H9 (cell line): ENCODE results near the gene NDST1. TPM values are rescaled to one million over a fixed set of nuclear protein-coding genes. Genes with fewer than 3 reads are reported as not detected.

ENCODE experiments used
- DNase-seq: peaks from one replicate; pipeline ENCODE4 v3.0.0-alpha.2; 2017
- H2AFZ ChIP-seq: one replicate; pipeline ENCODE4 v1.6.1; 2013; ENCODE audit warnings: mild to moderate bottlenecking, low read length, control low read depth, moderate library complexity
- H2AK5ac ChIP-seq: 2 replicates; pipeline ENCODE4 v1.6.1; 2013; ENCODE audit warnings: low read length, control low read depth, mixed read lengths; ENCODE audit not compliant: insufficient read length
- H2BK120ac ChIP-seq: one replicate; pipeline ENCODE4 v1.6.1; 2013; ENCODE audit warnings: low read depth, mild to moderate bottlenecking, low read length, control low read depth, inconsistent platforms; ENCODE audit not compliant: poor library complexity, severe bottlenecking
- H2BK12ac ChIP-seq: 2 replicates; pipeline ENCODE4 v1.6.1; 2013; ENCODE audit warnings: low read length, control low read depth, mixed read lengths, low read depth; ENCODE audit not compliant: insufficient read length
- H2BK15ac ChIP-seq: 2 replicates; pipeline ENCODE4 v1.6.1; 2013; ENCODE audit warnings: low read depth, low read length, control low read depth
- H2BK20ac ChIP-seq: one replicate; pipeline ENCODE4 v1.6.1; 2013; ENCODE audit warnings: low read depth, mild to moderate bottlenecking, low read length, control low read depth, inconsistent platforms; ENCODE audit not compliant: poor library complexity, severe bottlenecking
- H2BK5ac ChIP-seq: 2 replicates; pipeline ENCODE4 v1.6.1; 2013; ENCODE audit warnings: low read length, control low read depth, mixed read lengths; ENCODE audit not compliant: insufficient read length
- H3K14ac ChIP-seq: 2 replicates; pipeline ENCODE4 v1.6.1; 2013; ENCODE audit warnings: low read length, control low read depth; ENCODE audit not compliant: insufficient read depth
- H3K18ac ChIP-seq: 2 replicates; pipeline ENCODE4 v1.6.1; 2013; ENCODE audit warnings: low read depth, mild to moderate bottlenecking, mixed read lengths, low read length, control low read depth; ENCODE audit not compliant: insufficient read length
- H3K23ac ChIP-seq: 2 replicates; pipeline ENCODE4 v1.6.1; 2013; ENCODE audit warnings: low read length, control low read depth, mixed read lengths, low read depth; ENCODE audit not compliant: insufficient read length
- H3K23me2 ChIP-seq: 2 replicates; pipeline ENCODE4 v1.6.1; 2013; ENCODE audit warnings: low read depth, mild to moderate bottlenecking, mixed read lengths, low read length, control low read depth; ENCODE audit not compliant: insufficient read length, poor library complexity, severe bottlenecking
- H3K27ac ChIP-seq: 2 replicates; pipeline ENCODE4 v1.5.1; 2013; ENCODE audit warnings: low read length, control low read depth, mixed read lengths, low read depth; ENCODE audit not compliant: insufficient read length
- H3K27me3 ChIP-seq: 2 replicates; pipeline ENCODE4 v1.6.1; 2013; ENCODE audit warnings: low read length, control low read depth, inconsistent platforms; ENCODE audit not compliant: insufficient read depth
- H3K4ac ChIP-seq: 2 replicates; pipeline ENCODE4 v1.6.1; 2013; ENCODE audit warnings: low read depth, mild to moderate bottlenecking, control low read depth, inconsistent platforms, low read length, moderate library complexity
- H3K4me1 ChIP-seq: 2 replicates; pipeline ENCODE4 v1.6.1; 2013; ENCODE audit warnings: low read length, control low read depth, inconsistent platforms; ENCODE audit not compliant: insufficient read depth
- H3K4me2 ChIP-seq: 2 replicates; pipeline ENCODE4 v1.6.1; 2013; ENCODE audit warnings: low read length, control low read depth, mixed read lengths; ENCODE audit not compliant: insufficient read length, insufficient read depth
- H3K56ac ChIP-seq: 2 replicates; pipeline ENCODE4 v1.6.1; 2013; ENCODE audit warnings: low read depth, mild to moderate bottlenecking, mixed read lengths, low read length, control low read depth; ENCODE audit not compliant: insufficient read length
- H3K79me1 ChIP-seq: 2 replicates; pipeline ENCODE4 v1.6.1; 2013; ENCODE audit warnings: low read depth, mild to moderate bottlenecking, moderate library complexity, low read length, control low read depth, inconsistent platforms; ENCODE audit not compliant: insufficient read depth, poor library complexity, severe bottlenecking
- H3K79me2 ChIP-seq: 2 replicates; pipeline ENCODE4 v1.6.1; 2013; ENCODE audit warnings: low read length, control low read depth, inconsistent platforms; ENCODE audit not compliant: insufficient read depth
- H3K9ac ChIP-seq: 2 replicates; pipeline ENCODE4 v1.6.1; 2013; ENCODE audit warnings: low read length, control low read depth, mixed read lengths; ENCODE audit not compliant: insufficient read length; ENCODE audit errors: extremely low read depth
- H3K9me3 ChIP-seq: one replicate; pipeline ENCODE4 v1.6.1; 2013; ENCODE audit warnings: low read depth, low read length, inconsistent platforms; ENCODE audit not compliant: control insufficient read depth
- H3T11ph ChIP-seq: one replicate; pipeline ENCODE4 v1.6.1; 2013; ENCODE audit warnings: mild to moderate bottlenecking, low read length, control low read depth, inconsistent platforms
- H4K20me1 ChIP-seq: one replicate; pipeline ENCODE4 v1.6.1; 2013; ENCODE audit not compliant: control insufficient read depth, insufficient read length, insufficient read depth
- H4K5ac ChIP-seq: 2 replicates; pipeline ENCODE4 v1.6.1; 2013; ENCODE audit warnings: low read depth, mild to moderate bottlenecking, mixed read lengths, low read length, control low read depth; ENCODE audit not compliant: insufficient read length
- H4K8ac ChIP-seq: replicated peaks from 2 replicates; pipeline ENCODE4 v1.6.1; 2013; ENCODE audit warnings: low read length, control low read depth, mixed read lengths, low read depth; ENCODE audit not compliant: insufficient read length
- H4K91ac ChIP-seq: 2 replicates; pipeline ENCODE4 v1.6.1; 2013; ENCODE audit warnings: low read depth, mild to moderate bottlenecking, moderate library complexity, mixed read lengths, low read length, control low read depth; ENCODE audit not compliant: insufficient read length
- H3K27ac Mint-ChIP-seq, 3 experiments: 2 replicates in 2 of 3; 3 replicates in 1 of 3; pipeline ENCODE4 v1.8.0; 2020 to 2021; ENCODE audit warnings: mixed read lengths in 3 of 3, mild to moderate bottlenecking in 1 of 3, moderate library complexity in 1 of 3
- H3K27me3 Mint-ChIP-seq: 2 replicates; pipeline ENCODE4 v1.8.0; 2021; ENCODE audit warnings: low read depth, mild to moderate bottlenecking, moderate library complexity, mixed read lengths
- H3K36me3 Mint-ChIP-seq, 3 experiments: 2 replicates in 2 of 3; 3 replicates in 1 of 3; pipeline ENCODE4 v1.8.0; 2020 to 2021; ENCODE audit warnings: low read depth in 3 of 3, mixed read lengths in 3 of 3; ENCODE audit not compliant: insufficient read depth in 1 of 3
- H3K4me1 Mint-ChIP-seq, 2 experiments: 2 replicates each; pipeline ENCODE4 v1.8.0; 2020; ENCODE audit warnings: mixed read lengths in 2 of 2
- H3K4me3 Mint-ChIP-seq, 2 experiments: 2 replicates in 1 of 2; 3 replicates in 1 of 2; pipeline ENCODE4 v1.8.0; 2020 to 2021; ENCODE audit warnings: mild to moderate bottlenecking in 2 of 2, mixed read lengths in 2 of 2, moderate library complexity in 1 of 2
- H3K9me3 Mint-ChIP-seq, 2 experiments: 2 replicates in 1 of 2; 3 replicates in 1 of 2; pipeline ENCODE4 v1.8.0; 2020; ENCODE audit warnings: mild to moderate bottlenecking in 2 of 2, mixed read lengths in 2 of 2, moderate library complexity in 1 of 2
- WGBS: extraction: QIAGEN DNeasy Blood & Tissue Kit; methylation state at CpG from one replicate; pipeline ENCODE4 v1.1.7; 2013; ENCODE audit warnings: missing lambda C conversion rate, low lambda C conversion rate, mixed read lengths; ENCODE audit not compliant: insufficient read length; ENCODE audit errors: extremely low coverage; 5-methylcytosine and 5-hydroxymethylcytosine counted together
- total RNA-seq: library from RNA; stranded (reverse); gene quantifications from 2 replicates; pipeline ENCODE4 v1.2.1, GENCODE V29; 2021
- TF ChIP-seq, protein P1 (sequence below): fragments of 200-600 bp; sonication (generic); conservative IDR thresholded peaks from 3 replicates; pipeline ENCODE4 v1.8.0; 2021; ENCODE audit warnings: antibody characterized with exemption, mild to moderate bottlenecking

NDST1 gene
- total RNA-seq, 1 experiment from 2014 or later = 65.5 TPM

DNA sequence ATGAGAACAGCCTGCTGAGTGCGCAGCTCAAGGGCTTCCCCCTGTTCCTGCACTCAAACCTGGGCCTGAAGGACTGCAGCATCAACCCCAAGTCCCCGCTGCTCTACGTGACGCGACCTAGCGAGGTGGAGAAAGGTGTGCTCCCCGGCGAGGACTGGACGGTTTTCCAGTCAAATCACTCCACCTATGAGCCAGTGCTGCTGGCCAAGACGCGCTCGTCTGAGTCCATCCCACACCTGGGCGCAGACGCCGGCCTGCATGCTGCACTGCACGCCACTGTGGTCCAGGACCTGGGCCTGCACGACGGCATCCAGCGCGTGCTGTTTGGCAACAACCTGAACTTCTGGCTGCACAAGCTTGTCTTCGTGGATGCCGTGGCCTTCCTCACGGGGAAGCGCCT, 19.9 kb downstream of the NDST1 start:
- Histone ChIP-seq H4K8ac (no peak overlapping the region), H3K9me3 (no peaks in the 10 kb centered on the region), H3K23me2 (no peaks in the 10 kb centered on the region), H3K4me2 (no peak overlapping the region), H4K20me1 (no peaks in the 10 kb centered on the region), H3K18ac (no peak overlapping the region), H3K4me1 (peaks cover 5% of the 10 kb centered on the region; the same call in 1 of the 2 replicates), H3K79me2 (no peaks in the 10 kb centered on the region; the same call in 1 of the 2 replicates), H4K5ac (no peak overlapping the region), H3K14ac (no peak overlapping the region), H3K27me3 (no peaks in the 10 kb centered on the region), H3K79me1 (peaks cover 2% of the 10 kb centered on the region), H4K91ac (no peak overlapping the region), H2BK120ac (no peak overlapping the region), H3K4ac (no peak overlapping the region), H3K27ac (no peak overlapping the region), H3K56ac (no peak overlapping the region), H3K23ac (no peak overlapping the region), H2BK15ac (no peak overlapping the region), H2BK5ac (no peak overlapping the region), H2AFZ (no peak overlapping the region), H2BK12ac (no peak overlapping the region), H3T11ph (no peak overlapping the region), H2AK5ac (no peak overlapping the region), H3K9ac (no peak overlapping the region), H2BK20ac (no peak overlapping the region)
- no peak for DNase-seq
- Mint-ChIP-seq H3K36me3 (peaks cover 5 to 27% (median 14%) of the 10 kb centered on the region in 3 experiments; a peak in 6 of 7 replicates), H3K27me3 (no peaks in the 10 kb centered on the region), H3K4me3 (no peak overlapping the region), H3K9me3 (no peaks in the 10 kb centered on the region), H3K4me1 (peaks cover 48 to 50% of the 10 kb centered on the region in 2 experiments), H3K27ac (no peak overlapping the region)
- WGBS = no CpG with 5 or more reads among the region's 24 CpGs
- TF ChIP-seq, protein P1, sequence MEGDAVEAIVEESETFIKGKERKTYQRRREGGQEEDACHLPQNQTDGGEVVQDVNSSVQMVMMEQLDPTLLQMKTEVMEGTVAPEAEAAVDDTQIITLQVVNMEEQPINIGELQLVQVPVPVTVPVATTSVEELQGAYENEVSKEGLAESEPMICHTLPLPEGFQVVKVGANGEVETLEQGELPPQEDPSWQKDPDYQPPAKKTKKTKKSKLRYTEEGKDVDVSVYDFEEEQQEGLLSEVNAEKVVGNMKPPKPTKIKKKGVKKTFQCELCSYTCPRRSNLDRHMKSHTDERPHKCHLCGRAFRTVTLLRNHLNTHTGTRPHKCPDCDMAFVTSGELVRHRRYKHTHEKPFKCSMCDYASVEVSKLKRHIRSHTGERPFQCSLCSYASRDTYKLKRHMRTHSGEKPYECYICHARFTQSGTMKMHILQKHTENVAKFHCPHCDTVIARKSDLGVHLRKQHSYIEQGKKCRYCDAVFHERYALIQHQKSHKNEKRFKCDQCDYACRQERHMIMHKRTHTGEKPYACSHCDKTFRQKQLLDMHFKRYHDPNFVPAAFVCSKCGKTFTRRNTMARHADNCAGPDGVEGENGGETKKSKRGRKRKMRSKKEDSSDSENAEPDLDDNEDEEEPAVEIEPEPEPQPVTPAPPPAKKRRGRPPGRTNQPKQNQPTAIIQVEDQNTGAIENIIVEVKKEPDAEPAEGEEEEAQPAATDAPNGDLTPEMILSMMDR = no peak
